Central memory CD8-positive, alpha-beta T cell (primary cell): Measurements from ENCODE around the gene HSCB.
"Not testable (repeated sequence)": the region's sequence is repeated elsewhere in the genome, so short reads cannot be mapped to it uniquely, and the experiment has no call there.

Experiments
- ATAC-seq: fragments of 150-1000 bp; cut with Tn5 transposase; replicated peaks from 2 replicates; pipeline ENCODE4 v1.10.0; 2022; ENCODE audit warnings: mild to moderate bottlenecking, moderate FRiP score, moderate number of reproducible peaks; ENCODE audit not compliant: poor library complexity, severe bottlenecking; ENCODE audit errors: extremely low read depth
- DNase-seq, 2 donors: peaks; one replicate each; pipeline ENCODE4 v3.0.0; 2021; ENCODE audit warnings: low spot score in 2 of 2
- H3K27ac Mint-ChIP-seq: one replicate; pipeline ENCODE4 v1.8.0; 2022; ENCODE audit warnings: low read depth, mild to moderate bottlenecking, moderate library complexity, mixed read lengths
- H3K27me3 Mint-ChIP-seq: one replicate; pipeline ENCODE4 v1.8.0; 2022; ENCODE audit warnings: mixed read lengths
- H3K36me3 Mint-ChIP-seq: one replicate; pipeline ENCODE4 v1.8.0; 2022; ENCODE audit warnings: mild to moderate bottlenecking, moderate library complexity, mixed read lengths; ENCODE audit not compliant: insufficient read depth
- H3K4me1 Mint-ChIP-seq: one replicate; pipeline ENCODE4 v1.8.0; 2022; ENCODE audit warnings: mixed read lengths
- H3K4me3 Mint-ChIP-seq: one replicate; pipeline ENCODE4 v1.8.0; 2022; ENCODE audit warnings: mild to moderate bottlenecking, moderate library complexity, mixed read lengths
- H3K9me3 Mint-ChIP-seq: one replicate; pipeline ENCODE4 v1.8.0; 2022; ENCODE audit warnings: mixed read lengths

The HSCB gene

DNA sequence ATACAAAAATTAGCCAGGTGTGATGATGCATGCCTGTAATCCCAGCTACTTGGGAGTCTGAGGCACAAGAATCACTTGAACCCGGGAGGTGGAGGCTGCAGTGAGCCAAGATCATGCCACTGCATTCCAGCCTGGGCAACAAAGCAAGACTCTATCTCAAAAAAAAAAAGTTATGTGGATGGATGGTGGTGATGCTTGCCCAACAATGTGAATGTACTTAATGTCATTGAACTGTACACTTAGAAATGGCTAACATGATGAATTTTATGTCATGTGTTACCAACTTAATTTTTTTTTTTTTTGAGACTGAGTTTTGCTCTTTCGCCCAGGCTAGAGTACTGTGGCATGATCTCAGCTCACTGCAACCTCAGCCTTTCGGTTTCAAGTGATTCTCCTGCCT, 12.7 kb downstream of the HSCB start:
- ATAC-seq, H3K9me3 Mint-ChIP-seq, H3K4me1 Mint-ChIP-seq, H3K4me3 Mint-ChIP-seq, DNase-seq, H3K27me3 Mint-ChIP-seq, H3K36me3 Mint-ChIP-seq, H3K27ac Mint-ChIP-seq: not testable (repeated sequence)

DNA sequence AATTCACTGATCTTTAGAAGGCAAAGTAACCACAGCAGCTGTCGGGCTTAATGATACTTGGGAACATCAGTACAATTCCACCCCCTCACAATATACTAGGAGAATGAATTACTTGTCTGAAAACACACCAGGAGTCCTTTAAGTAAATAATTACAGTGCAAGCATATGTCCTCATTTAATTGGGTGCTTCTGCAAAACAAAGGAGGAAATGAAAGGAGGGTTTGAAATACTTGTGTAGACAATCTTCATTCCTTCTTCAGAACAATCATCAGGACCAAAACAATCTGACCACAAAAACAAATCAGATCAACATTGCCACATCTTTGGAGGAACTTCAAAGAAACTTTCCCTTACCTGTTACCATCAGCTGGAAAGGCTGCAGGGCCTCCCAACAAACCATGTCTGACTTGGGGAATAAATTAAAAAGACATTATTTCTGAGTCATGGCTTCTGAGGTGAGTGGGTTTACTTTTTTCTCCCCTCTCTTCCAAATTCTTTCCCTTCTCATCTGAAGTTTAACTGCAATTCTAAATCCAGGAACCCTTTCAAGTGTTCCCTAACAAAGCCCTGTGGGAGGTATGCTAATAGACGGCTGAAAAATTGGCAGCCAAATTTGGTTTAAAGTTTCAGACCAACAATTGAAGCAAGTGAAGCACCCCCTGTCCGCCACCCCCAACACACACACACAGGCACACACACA, 18.2 kb downstream of the HSCB start:
- Mint-ChIP-seq H3K4me1 (no peaks in the 10 kb centered on the region), H3K4me3 (no peak overlapping the region), H3K9me3 (no peaks in the 10 kb centered on the region), H3K36me3 (peaks cover 3% of the 10 kb centered on the region), H3K27ac (no peak overlapping the region), H3K27me3 (no peaks in the 10 kb centered on the region)
- ATAC-seq (no peak), DNase-seq (no peak)

DNA sequence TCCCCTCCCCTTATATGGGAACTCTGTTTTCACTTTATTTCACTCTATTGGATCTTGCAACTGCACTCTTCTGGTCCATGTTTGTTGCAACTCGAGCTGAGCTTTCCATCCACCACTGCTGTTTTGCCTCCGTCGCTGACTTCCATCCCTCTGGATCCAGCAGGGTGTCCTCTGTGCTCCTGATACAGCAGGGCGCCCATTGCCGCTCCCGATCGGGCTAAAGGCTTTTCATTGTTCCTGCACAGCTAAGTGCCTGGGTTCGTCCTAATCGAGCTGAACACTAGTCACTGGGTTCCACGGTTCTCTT, 19.6 kb downstream of the HSCB start:
- Mint-ChIP-seq H3K36me3 (peaks cover 3% of the 10 kb centered on the region), H3K27ac (no peak overlapping the region), H3K4me1 (no peaks in the 10 kb centered on the region), H3K27me3 (no peaks in the 10 kb centered on the region), H3K9me3 (no peaks in the 10 kb centered on the region), H3K4me3 (no peak overlapping the region)
- no peak for ATAC-seq
- no peak for DNase-seq

DNA sequence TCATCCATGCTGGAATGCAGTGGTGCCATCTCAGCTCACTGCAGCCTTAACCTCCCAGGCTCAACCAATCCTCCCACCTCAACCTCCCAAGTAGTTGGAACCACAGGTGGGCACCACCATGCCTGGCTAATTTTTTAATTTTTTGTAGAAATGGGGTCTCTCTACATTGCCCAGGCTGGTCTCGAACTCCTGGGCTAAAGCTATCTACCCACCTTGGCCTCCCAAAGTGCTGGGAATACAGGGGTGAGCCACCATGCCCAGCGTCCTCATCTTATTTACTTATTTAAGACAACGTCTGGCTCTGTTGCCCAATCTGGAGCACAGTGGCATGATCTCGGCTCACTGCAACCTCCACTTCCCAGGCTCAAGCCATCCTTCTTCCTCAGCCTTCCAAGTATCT, 20.2 kb downstream of the HSCB start:
- not testable (repeated sequence) for H3K9me3 Mint-ChIP-seq, DNase-seq, H3K36me3 Mint-ChIP-seq, H3K27me3 Mint-ChIP-seq, ATAC-seq, H3K4me1 Mint-ChIP-seq, H3K4me3 Mint-ChIP-seq, H3K27ac Mint-ChIP-seq

DNA sequence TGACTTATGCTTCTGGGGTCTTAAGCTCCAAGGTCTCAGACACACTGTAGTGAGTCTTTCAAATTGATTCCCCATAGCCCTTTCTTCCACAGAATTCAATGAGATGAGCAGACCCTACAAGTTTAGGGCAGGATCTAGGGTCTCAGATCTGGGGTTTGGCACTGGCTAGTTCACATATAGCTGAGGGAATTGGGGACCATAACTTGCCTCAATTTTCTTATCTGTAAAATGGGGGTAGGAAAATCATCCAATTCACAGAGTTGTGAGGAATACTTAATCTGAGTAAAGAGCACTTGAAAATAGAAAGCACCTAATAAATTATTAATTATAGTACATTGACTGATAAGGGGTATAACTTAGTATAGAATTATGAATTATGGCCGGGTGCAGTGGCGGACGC, 24.8 kb downstream of the HSCB start:
- H3K9me3 Mint-ChIP-seq = no peaks in the 10 kb centered on the region

DNA sequence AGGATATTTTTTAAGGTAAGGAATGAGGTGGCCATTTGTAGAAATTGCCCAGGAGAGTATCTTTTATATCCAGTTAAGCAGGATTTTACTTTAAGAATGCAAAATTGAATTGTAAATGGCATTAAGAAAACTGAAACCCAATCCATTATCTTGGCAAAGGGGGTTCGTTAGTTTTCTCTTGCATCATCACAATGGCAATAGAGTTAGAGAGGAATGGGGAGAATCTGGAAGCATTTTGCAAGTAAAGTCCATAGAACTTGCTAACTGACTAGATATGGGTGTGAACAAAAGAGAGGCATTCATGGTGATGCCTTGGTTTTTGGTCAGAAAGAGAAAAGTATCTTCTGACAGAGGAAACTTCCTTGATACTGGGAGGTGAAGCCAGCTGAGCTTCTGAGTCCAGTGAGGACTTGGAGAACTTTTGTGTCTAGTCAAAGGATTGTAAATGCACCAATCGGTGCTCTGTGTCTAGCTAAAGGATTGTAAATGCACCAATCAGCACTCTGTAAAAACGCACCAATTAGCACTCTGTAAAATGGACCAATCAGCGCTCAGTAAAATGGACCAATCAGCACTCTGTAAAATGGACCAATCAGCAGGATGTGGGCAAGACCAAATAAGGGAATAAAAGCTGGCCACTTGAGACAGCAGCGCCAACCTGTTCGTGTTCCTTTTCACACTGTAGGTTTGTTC, 27.0 kb downstream of the HSCB start:
- Mint-ChIP-seq H3K27me3 (no peaks in the 10 kb centered on the region), H3K9me3 (no peaks in the 10 kb centered on the region), H3K36me3 (peaks cover 18% of the 10 kb centered on the region), H3K27ac (no peak overlapping the region), H3K4me3 (no peak overlapping the region), H3K4me1 (peaks cover 8% of the 10 kb centered on the region)
- no peak for DNase-seq
- no peak for ATAC-seq

More for the DNA sequence above, 24.8 kb downstream of the HSCB start:
- no peaks in the 10 kb centered on the region for H3K4me1 Mint-ChIP-seq
- DNase-seq (no peak), ATAC-seq (no peak)
- H3K27ac Mint-ChIP-seq = no peak overlapping the region
- peaks cover 8% of the 10 kb centered on the region for H3K36me3 Mint-ChIP-seq
- no peaks in the 10 kb centered on the region for H3K27me3 Mint-ChIP-seq
- H3K4me3 Mint-ChIP-seq = no peak overlapping the region

DNA sequence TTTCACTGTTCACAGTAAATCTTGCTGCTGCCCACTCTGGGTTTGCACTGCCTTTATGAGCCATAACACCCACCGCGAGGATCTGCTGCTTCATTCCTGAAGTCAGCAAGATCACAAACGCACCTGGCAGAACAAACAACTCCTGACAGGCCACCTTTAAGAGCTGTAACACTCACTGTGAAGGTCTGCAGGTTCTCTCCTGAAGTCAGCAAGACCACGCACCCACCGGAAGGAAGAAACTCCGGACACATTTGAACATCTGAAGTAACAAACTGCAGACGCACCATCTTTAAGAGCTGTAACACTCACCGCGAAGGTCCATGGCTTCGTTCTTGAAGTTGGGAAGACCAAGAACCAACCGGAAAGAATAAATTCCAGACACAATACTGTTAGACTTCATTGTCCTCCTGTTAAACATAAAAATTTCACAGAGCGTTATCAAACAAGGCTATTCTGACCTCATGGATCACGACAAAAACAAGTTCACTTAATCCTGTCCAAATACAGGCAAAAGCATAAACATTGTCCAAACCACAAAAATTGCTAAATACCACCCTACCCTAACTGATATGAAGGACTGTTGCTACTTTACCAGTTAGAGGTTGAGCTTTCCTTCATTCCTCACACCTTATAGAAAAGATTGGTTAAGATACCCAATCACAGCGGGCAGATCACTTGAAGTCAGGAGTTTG, 27.7 kb downstream of the HSCB start:
- Mint-ChIP-seq H3K36me3 (peaks cover 22% of the 10 kb centered on the region), H3K27ac (no peak overlapping the region), H3K9me3 (no peaks in the 10 kb centered on the region), H3K4me1 (peaks cover 11% of the 10 kb centered on the region), H3K4me3 (no peak overlapping the region), H3K27me3 (no peaks in the 10 kb centered on the region)
- DNase-seq = no peak
- ATAC-seq = no peak

DNA sequence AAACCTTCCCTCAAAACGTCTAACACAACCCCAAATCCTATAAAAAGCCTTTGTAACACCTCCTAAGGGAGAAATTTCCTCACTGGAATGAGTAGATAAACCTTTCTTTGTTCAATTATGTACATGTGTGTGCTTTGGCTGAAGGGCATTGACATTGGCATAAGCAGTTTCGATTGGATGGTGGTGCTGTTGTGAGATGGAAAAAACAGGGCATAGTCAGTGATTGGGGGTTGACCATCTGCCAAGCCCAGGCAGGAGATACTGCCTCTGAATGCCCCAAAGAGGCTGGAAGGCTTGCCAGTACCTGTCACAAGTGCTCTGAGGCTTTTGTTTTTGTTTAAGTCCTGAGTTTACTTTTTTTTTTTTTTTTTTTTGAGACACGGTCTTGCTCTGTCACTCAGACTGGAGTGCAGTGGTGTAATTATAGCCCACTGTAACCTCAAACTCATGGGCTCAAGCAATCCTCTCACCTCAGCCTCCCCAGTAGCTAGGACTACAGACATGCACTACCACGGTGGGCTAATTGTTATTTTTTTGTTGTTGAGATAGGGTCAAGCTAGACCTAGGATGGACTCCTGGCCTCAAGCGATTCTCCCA, 29.5 kb downstream of the HSCB start:
- ATAC-seq (no peak), DNase-seq (no peak)
- Mint-ChIP-seq H3K4me1 (peaks cover 25% of the 10 kb centered on the region), H3K36me3 (peaks cover 32% of the 10 kb centered on the region), H3K4me3 (no peak overlapping the region), H3K27ac (no peak overlapping the region), H3K9me3 (no peaks in the 10 kb centered on the region), H3K27me3 (no peaks in the 10 kb centered on the region)

DNA sequence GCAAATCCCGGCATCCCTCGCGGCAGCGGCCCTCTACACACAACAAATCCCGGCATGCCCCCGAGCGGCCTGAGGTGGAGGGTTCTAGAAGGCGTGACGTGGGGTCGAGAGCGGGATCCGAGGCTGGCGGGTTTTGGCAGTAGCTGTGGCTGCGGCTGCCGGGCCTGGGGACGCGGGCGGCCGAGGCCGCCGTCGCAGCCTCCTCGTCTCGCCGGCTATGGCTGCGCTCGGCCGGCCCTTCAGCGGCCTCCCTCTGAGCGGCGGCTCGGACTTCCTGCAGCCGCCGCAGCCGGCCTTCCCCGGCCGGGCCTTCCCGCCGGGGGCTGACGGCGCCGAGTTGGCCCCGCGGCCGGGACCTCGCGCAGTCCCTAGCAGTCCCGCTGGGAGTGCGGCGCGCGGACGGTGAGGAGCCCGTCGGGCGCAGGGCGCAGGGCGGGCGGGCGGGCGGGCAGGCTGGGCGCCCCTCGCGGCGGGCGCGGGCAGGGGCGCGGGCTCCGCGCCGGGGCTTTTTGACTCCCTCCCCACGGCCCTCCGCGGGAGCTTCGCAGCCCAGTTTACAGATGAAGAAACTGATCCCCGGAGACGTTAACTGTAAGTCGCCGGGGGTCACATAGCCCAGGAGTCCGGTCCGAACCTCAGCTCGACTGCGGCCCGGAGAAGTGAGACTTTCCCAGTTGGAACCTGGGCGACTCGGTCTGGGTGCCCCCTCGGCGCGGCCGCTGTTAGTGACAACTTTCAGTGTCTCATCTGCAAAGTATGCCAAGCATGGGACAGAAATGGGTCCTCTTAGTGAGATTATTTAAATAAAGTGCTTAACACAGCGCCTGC, 31.0 kb downstream of the HSCB start, which contains the start of gene CCDC117:
Gene CCDC117, plus strand, starts transcription at position 63 of the 828 bp plus-strand sequence. Its CDS starts 155 bp downstream, at position 218.
- no peaks in the 10 kb centered on the region for H3K27me3 Mint-ChIP-seq
- DNase-seq (peak; percentile 83), ATAC-seq (peak; percentile 96)
- H3K27ac Mint-ChIP-seq = peak within 1 kb of the TSS; percentile 68
- H3K4me1 Mint-ChIP-seq = peaks cover 26% of the 10 kb centered on the region
- no peaks in the 10 kb centered on the region for H3K9me3 Mint-ChIP-seq
- peak within 1 kb of the TSS; percentile 89 for H3K4me3 Mint-ChIP-seq
- H3K36me3 Mint-ChIP-seq = peaks cover 42% of the 10 kb centered on the region

DNA sequence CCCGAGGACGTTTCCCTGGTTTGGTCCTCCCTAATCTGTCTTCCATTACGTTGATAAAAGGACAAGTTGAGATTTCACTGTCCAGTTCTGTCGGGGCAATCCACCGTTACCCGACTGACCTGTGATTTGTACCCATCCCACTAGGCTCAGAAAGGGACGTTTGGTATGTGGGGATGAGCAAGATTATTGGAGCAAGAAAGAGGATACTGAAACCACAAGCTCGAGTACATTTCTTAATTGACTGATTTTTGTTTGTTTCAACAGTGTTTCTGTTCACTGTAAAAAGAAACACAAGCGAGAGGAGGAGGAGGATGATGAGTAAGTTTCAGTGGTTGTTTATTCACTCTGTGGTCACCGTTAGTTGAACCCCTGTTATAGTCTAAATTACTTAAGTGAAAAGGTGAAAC, 31.6 kb downstream of the HSCB start:
- Mint-ChIP-seq H3K27ac (peak overlapping the region; percentile 68), H3K36me3 (peaks cover 46% of the 10 kb centered on the region), H3K9me3 (no peaks in the 10 kb centered on the region), H3K4me1 (peaks cover 26% of the 10 kb centered on the region), H3K27me3 (no peaks in the 10 kb centered on the region), H3K4me3 (peak overlapping the region; percentile 89)
- ATAC-seq = no peak
- DNase-seq = no peak

DNA sequence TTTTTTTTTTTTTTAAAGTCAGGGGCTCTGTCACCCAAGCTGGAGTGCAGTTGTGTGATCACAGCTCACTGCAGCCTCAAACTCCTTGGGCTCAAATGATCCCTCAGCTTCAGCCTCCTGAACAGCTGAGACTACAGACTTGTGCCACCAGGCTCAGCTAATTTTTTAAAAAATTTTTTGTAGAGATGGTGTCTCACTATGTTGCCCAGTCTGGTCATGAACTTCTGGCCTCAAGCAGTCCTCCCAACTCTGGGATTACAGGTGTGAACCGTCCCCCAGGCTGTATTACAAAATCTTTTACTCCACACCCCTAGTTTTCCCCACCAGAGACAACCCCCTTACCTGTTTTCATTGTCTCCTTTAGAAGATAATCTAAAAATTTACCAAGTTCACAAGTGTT, 32.5 kb downstream of the HSCB start:
- Mint-ChIP-seq H3K36me3 (peaks cover 48% of the 10 kb centered on the region), H3K4me3 (peak overlapping the region; percentile 89), H3K27ac (peak overlapping the region; percentile 22), H3K4me1 (peaks cover 26% of the 10 kb centered on the region), H3K9me3 (no peaks in the 10 kb centered on the region), H3K27me3 (no peaks in the 10 kb centered on the region)
- ATAC-seq (no peak), DNase-seq (no peak)

DNA sequence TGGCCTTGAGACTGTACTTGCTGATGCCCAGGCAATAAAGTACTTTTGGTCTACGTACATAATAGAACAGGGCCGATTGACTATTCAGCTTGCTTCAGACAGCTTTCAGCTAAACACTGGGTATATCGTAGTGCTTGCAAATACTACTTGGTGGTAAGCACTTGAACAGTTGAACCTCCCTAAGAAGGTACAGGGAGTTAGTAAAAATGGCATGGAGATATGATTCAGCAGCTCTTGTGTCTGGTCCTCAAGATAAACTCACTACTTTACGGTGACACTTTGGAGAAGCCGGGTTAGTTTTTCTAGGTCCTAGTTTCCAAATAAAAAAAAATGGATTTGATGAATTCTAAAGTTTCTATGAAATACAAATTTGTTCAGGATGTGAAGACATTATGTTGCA, 38.0 kb downstream of the HSCB start:
- no peaks in the 10 kb centered on the region for H3K9me3 Mint-ChIP-seq
- peaks cover 61% of the 10 kb centered on the region for H3K36me3 Mint-ChIP-seq
- H3K27me3 Mint-ChIP-seq = no peaks in the 10 kb centered on the region
- DNase-seq = no peak
- no peak overlapping the region for H3K27ac Mint-ChIP-seq
- ATAC-seq = no peak
- peaks cover 13% of the 10 kb centered on the region for H3K4me1 Mint-ChIP-seq
- H3K4me3 Mint-ChIP-seq = no peak overlapping the region
